Measurements from ENCODE around the gene PADI1.

DNA sequence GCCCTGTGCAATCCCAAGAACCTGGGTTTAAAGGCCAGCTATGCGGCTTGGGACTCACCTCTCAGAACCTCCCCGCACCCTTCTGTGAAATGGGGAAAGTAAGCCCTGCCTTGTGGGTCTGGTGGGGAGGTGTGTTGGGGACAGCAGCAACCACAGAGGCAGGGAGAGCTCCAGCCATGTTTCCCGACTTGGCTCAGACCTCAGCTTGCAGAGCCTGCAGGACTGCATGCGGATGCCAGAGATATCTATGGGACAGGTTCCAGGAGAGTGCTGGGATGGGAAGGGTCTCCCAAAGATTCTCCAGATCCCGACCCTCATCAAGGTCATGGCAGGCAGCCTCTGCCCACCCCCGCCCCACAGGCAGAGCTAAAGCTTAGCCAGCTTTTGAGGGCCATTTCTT is 20.2 kb downstream of the PADI1 start:
- TF ChIP-seq, protein P1, sequence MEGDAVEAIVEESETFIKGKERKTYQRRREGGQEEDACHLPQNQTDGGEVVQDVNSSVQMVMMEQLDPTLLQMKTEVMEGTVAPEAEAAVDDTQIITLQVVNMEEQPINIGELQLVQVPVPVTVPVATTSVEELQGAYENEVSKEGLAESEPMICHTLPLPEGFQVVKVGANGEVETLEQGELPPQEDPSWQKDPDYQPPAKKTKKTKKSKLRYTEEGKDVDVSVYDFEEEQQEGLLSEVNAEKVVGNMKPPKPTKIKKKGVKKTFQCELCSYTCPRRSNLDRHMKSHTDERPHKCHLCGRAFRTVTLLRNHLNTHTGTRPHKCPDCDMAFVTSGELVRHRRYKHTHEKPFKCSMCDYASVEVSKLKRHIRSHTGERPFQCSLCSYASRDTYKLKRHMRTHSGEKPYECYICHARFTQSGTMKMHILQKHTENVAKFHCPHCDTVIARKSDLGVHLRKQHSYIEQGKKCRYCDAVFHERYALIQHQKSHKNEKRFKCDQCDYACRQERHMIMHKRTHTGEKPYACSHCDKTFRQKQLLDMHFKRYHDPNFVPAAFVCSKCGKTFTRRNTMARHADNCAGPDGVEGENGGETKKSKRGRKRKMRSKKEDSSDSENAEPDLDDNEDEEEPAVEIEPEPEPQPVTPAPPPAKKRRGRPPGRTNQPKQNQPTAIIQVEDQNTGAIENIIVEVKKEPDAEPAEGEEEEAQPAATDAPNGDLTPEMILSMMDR (tag by site-specific recombination; IDR thresholded peaks at IDR 0.05) = no peak
- TF ChIP-seq ZNF138 (tag by site-specific recombination; IDR thresholded peaks at IDR 0.05; ENCODE audit: borderline replicate concordance) (no peak), IKZF3 (tag by site-specific recombination; IDR thresholded peaks at IDR 0.05) (no peak)
- TF ChIP-seq, protein P2, sequence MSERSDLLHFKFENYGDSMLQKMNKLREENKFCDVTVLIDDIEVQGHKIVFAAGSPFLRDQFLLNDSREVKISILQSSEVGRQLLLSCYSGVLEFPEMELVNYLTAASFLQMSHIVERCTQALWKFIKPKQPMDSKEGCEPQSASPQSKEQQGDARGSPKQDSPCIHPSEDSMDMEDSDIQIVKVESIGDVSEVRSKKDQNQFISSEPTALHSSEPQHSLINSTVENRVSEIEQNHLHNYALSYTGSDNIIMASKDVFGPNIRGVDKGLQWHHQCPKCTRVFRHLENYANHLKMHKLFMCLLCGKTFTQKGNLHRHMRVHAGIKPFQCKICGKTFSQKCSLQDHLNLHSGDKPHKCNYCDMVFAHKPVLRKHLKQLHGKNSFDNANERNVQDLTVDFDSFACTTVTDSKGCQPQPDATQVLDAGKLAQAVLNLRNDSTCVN (tag by site-specific recombination; optimal IDR thresholded peaks at IDR 0.05) = no peak

Measured in HEK293 (cell line).